ENCODE measurements around the gene WDR83.

DNA sequence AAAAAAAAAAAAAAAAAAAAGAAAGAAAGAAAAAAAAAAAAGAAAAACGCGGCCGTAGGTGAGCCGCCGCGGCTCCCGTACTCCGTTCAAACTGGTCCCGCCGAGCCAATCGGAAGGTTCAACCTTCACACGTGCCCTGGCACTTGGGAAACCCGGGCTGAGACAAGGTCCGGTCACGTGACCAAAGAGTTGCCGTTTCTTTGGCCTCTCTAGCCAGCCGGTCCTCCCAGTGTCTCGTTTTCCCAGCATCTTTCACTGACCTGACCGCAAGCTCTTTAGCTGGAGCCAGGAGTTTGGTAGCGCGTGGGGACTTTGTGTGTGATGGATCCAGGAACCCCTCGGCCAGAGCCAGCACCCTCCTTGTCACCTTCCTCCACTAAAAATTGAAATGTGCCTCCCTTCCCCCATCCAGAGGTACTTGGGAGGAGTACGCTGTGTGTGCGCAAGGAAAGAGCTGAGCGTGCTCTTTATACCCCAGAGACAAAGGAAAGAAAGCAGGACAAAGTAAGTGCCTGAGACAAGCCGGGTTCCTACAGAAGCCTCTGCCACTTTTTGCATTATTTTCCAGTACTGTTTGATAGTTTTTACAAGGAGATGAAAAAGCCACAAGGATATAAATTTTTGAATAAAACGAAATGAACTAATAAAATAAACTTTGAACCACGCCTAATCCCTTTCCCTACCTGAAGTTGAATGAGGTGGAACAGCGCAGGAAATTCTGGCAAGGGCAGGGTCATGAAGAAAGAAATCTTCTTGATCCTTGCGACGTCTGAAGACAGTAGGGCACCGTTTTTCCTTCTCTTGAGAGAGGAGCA, 56.2 kb downstream of the WDR83 start:
- no peak for TF ChIP-seq EP300 (IDR thresholded peaks at IDR 0.05)
- TF ChIP-seq POLR2A (IDR thresholded peaks at IDR 0.05; ENCODE audit: low read length), result peak; percentile 38; the same call in 1 of the 2 replicates
- no peak for TF ChIP-seq SMC3 (IDR thresholded peaks at IDR 0.05)
- TF ChIP-seq RNF2 (IDR thresholded peaks at IDR 0.05; ENCODE audit: borderline replicate concordance, low read depth), result no peak
- TF ChIP-seq PHF8 (IDR thresholded peaks at IDR 0.05; ENCODE audit: borderline replicate concordance, low read depth), result no peak
